Neuronal stem cell (in vitro differentiated cells): ENCODE results near the gene OR10A7.

Source experiments
- DNase-seq: peaks from one replicate; pipeline ENCODE4 v3.0.0-alpha.2; 2013; ENCODE audit warnings: low spot score
- H2AFZ ChIP-seq: one replicate; pipeline ENCODE4 v1.6.1; 2013; ENCODE audit warnings: mild to moderate bottlenecking, low read length, inconsistent platforms
- H2AK5ac ChIP-seq: 2 replicates; pipeline ENCODE4 v1.6.1; 2013; ENCODE audit warnings: low read depth, mild to moderate bottlenecking, inconsistent platforms, low read length, moderate library complexity, mixed read lengths
- H2BK120ac ChIP-seq: 2 replicates; pipeline ENCODE4 v1.6.1; 2013; ENCODE audit warnings: low read depth, mild to moderate bottlenecking, inconsistent platforms, low read length, moderate library complexity, mixed read lengths
- H2BK12ac ChIP-seq: one replicate; pipeline ENCODE4 v1.6.1; 2013; ENCODE audit warnings: low read length, inconsistent platforms
- H2BK15ac ChIP-seq: 2 replicates; pipeline ENCODE4 v1.6.1; 2013; ENCODE audit warnings: mild to moderate bottlenecking, low read length, inconsistent platforms, mixed read lengths
- H2BK5ac ChIP-seq: one replicate; pipeline ENCODE4 v1.6.1; 2013; ENCODE audit warnings: inconsistent platforms, mild to moderate bottlenecking, low read length, moderate library complexity
- H3K14ac ChIP-seq: one replicate; pipeline ENCODE4 v1.6.1; 2013; ENCODE audit warnings: low read length, inconsistent platforms
- H3K18ac ChIP-seq: 2 replicates; pipeline ENCODE4 v1.6.1; 2013; ENCODE audit warnings: low read length, inconsistent platforms
- H3K23ac ChIP-seq: 2 replicates; pipeline ENCODE4 v1.6.1; 2013; ENCODE audit warnings: low read depth, mild to moderate bottlenecking, mixed read lengths, low read length, inconsistent platforms; ENCODE audit not compliant: poor library complexity
- H3K27ac ChIP-seq: replicated peaks from 3 replicates; pipeline ENCODE4 v1.5.1; 2013; ENCODE audit warnings: low read length, inconsistent platforms
- H3K27me3 ChIP-seq, 3 experiments: 2 replicates each; pipeline ENCODE4 v1.6.1; 2013; ENCODE audit warnings: low read length in 3 of 3, mild to moderate bottlenecking in 2 of 3, inconsistent platforms in 1 of 3, low read depth in 1 of 3, mixed read lengths in 1 of 3, moderate library complexity in 1 of 3; ENCODE audit not compliant: control insufficient read depth in 3 of 3, insufficient read depth in 3 of 3
- H3K36me3 ChIP-seq, 2 donors: replicated peaks in 1 of 2; 2 replicates each; pipeline ENCODE4 v1.6.1; 2013; ENCODE audit warnings: low read length in 2 of 2; ENCODE audit not compliant: control insufficient read depth in 2 of 2, insufficient read depth in 2 of 2
- H3K4ac ChIP-seq: 2 replicates; pipeline ENCODE4 v1.6.1; 2013; ENCODE audit warnings: inconsistent platforms, mild to moderate bottlenecking, low read length, moderate library complexity
- H3K4me1 ChIP-seq, 2 donors: 1 replicate in 1 of 2; 2 replicates in 1 of 2; pipeline ENCODE4 v1.6.1; 2013; ENCODE audit warnings: low read length in 2 of 2, low read depth in 1 of 2; ENCODE audit not compliant: control insufficient read depth in 2 of 2, insufficient read depth in 1 of 2
- H3K4me2 ChIP-seq: one replicate; pipeline ENCODE4 v1.6.1; 2013; ENCODE audit warnings: mild to moderate bottlenecking, low read length, inconsistent platforms; ENCODE audit not compliant: insufficient read depth, poor library complexity, severe bottlenecking
- H3K4me3 ChIP-seq, 2 donors: 2 replicates each; pipeline ENCODE4 v1.5.1; 2013; ENCODE audit warnings: low read length in 2 of 2, mild to moderate bottlenecking in 2 of 2, inconsistent platforms in 1 of 2, moderate library complexity in 1 of 2
- H3K79me1 ChIP-seq: one replicate; pipeline ENCODE4 v1.6.1; 2013; ENCODE audit warnings: low read depth, mild to moderate bottlenecking, inconsistent platforms, low read length, moderate library complexity
- H3K9ac ChIP-seq: one replicate; pipeline ENCODE4 v1.6.1; 2013; ENCODE audit warnings: mild to moderate bottlenecking, low read depth, low read length, inconsistent platforms; ENCODE audit not compliant: poor library complexity
- H3K9me3 ChIP-seq, 2 donors: replicated peaks in 1 of 2; 2 replicates each; pipeline versions ENCODE3 to v1.6.1; 2013; ENCODE audit warnings: low read length in 2 of 2, mild to moderate bottlenecking in 2 of 2, inconsistent platforms in 1 of 2, low read depth in 1 of 2, mixed read lengths in 1 of 2, moderate library complexity in 1 of 2; ENCODE audit not compliant: control insufficient read depth in 2 of 2, insufficient read depth in 1 of 2
- H4K8ac ChIP-seq: one replicate; pipeline ENCODE4 v1.6.1; 2013; ENCODE audit warnings: low read depth, mild to moderate bottlenecking, inconsistent platforms, low read length, moderate library complexity
- H4K91ac ChIP-seq: one replicate; pipeline ENCODE4 v1.6.1; 2013; ENCODE audit warnings: low read length, low read depth, mild to moderate bottlenecking, inconsistent platforms; ENCODE audit not compliant: poor library complexity
- WGBS, 2 donors: extraction: QIAGEN DNeasy Blood & Tissue Kit; methylation state at CpG; one replicate each; pipeline ENCODE4 v1.1.7; 2013; ENCODE audit warnings: missing lambda C conversion rate in 2 of 2, mixed read lengths in 1 of 2; ENCODE audit not compliant: insufficient read length in 2 of 2, insufficient replicate concordance in 1 of 2; ENCODE audit errors: extremely low coverage in 2 of 2; 5-methylcytosine and 5-hydroxymethylcytosine counted together

Gene OR10A7

GRCh38 chr12:55250944-55251343 is 30.1 kb downstream of the OR10A7 start:
- H2BK5ac ChIP-seq = no peak overlapping the region
- no peak overlapping the region for H4K91ac ChIP-seq
- H3K27ac ChIP-seq = no peak overlapping the region
- no peak overlapping the region for H3K4me2 ChIP-seq
- H3K23ac ChIP-seq = no peak overlapping the region
- H3K9me3 ChIP-seq = no peaks in the 10 kb centered on the region
- no peaks in the 10 kb centered on the region for H3K79me1 ChIP-seq
- H3K4ac ChIP-seq = no peak overlapping the region
- WGBS, 2 donors = no CpG with 5 or more reads among the region's 3 CpGs
- no peak overlapping the region for H4K8ac ChIP-seq
- H2BK15ac ChIP-seq = no peak overlapping the region
- no peak overlapping the region for H2BK12ac ChIP-seq
- no peak overlapping the region for H2AK5ac ChIP-seq
- H3K14ac ChIP-seq = no peak overlapping the region
- no peaks in the 10 kb centered on the region for H3K36me3 ChIP-seq
- no peak overlapping the region for H2BK120ac ChIP-seq
- H3K4me3 ChIP-seq = no peak overlapping the region
- H3K18ac ChIP-seq = no peak overlapping the region
- DNase-seq = no peak
- H3K4me1 ChIP-seq = no peaks in the 10 kb centered on the region
- H2AFZ ChIP-seq = no peak overlapping the region
- H3K27me3 ChIP-seq = no peaks in the 10 kb centered on the region
- H3K9ac ChIP-seq = no peak overlapping the region

GRCh38 chr12:55253281-55253680 is 32.5 kb downstream of the OR10A7 start:
- no peaks in the 10 kb centered on the region for H3K4me1 ChIP-seq
- no peak overlapping the region for H2AK5ac ChIP-seq
- H2BK5ac ChIP-seq = no peak overlapping the region
- H3K23ac ChIP-seq = no peak overlapping the region
- no peak overlapping the region for H2BK15ac ChIP-seq
- no peak overlapping the region for H3K4ac ChIP-seq
- no peak overlapping the region for H4K91ac ChIP-seq
- peaks cover 0 to 3% of the 10 kb centered on the region in 2 donors for H3K9me3 ChIP-seq
- no peak overlapping the region for H4K8ac ChIP-seq
- H3K4me2 ChIP-seq = no peak overlapping the region
- H2BK12ac ChIP-seq = no peak overlapping the region
- H3K4me3 ChIP-seq = no peak overlapping the region
- H2AFZ ChIP-seq = no peak overlapping the region
- no peak overlapping the region for H3K27ac ChIP-seq
- H3K79me1 ChIP-seq = no peaks in the 10 kb centered on the region
- no peak overlapping the region for H3K18ac ChIP-seq
- no peak overlapping the region for H2BK120ac ChIP-seq
- no peaks in the 10 kb centered on the region for H3K27me3 ChIP-seq
- DNase-seq = no peak
- H3K36me3 ChIP-seq = no peaks in the 10 kb centered on the region
- H3K14ac ChIP-seq = no peak overlapping the region
- H3K9ac ChIP-seq = no peak overlapping the region

GRCh38 chr12:55256831-55257230 is 36.0 kb downstream of the OR10A7 start:
- H3K4me2 ChIP-seq = no peak overlapping the region
- H3K14ac ChIP-seq = no peak overlapping the region
- no peak overlapping the region for H3K9ac ChIP-seq
- no peak overlapping the region for H3K27ac ChIP-seq
- WGBS, 2 donors = no CpG with 5 or more reads among the region's 4 CpGs
- H2AK5ac ChIP-seq = no peak overlapping the region
- no peak overlapping the region for H4K8ac ChIP-seq
- H2BK15ac ChIP-seq = no peak overlapping the region
- H3K4me3 ChIP-seq = no peak overlapping the region
- no peak overlapping the region for H4K91ac ChIP-seq
- H2AFZ ChIP-seq = no peak overlapping the region
- no peak overlapping the region for H3K23ac ChIP-seq
- no peaks in the 10 kb centered on the region for H3K27me3 ChIP-seq
- H2BK12ac ChIP-seq = no peak overlapping the region
- no peak overlapping the region for H2BK5ac ChIP-seq
- no peak overlapping the region for H3K18ac ChIP-seq
- no peaks in the 10 kb centered on the region for H3K36me3 ChIP-seq
- H3K9me3 ChIP-seq = peaks cover 0 to 4% of the 10 kb centered on the region in 2 donors
- H2BK120ac ChIP-seq = no peak overlapping the region
- DNase-seq = no peak
- no peaks in the 10 kb centered on the region for H3K4me1 ChIP-seq
- H3K4ac ChIP-seq = no peak overlapping the region
- no peaks in the 10 kb centered on the region for H3K79me1 ChIP-seq

GRCh38 chr12:55258303-55258702 is 37.5 kb downstream of the OR10A7 start:
- no peak overlapping the region for H4K8ac ChIP-seq
- no peaks in the 10 kb centered on the region for H3K79me1 ChIP-seq
- H2BK120ac ChIP-seq = no peak overlapping the region
- no peaks in the 10 kb centered on the region for H3K4me1 ChIP-seq
- H2BK15ac ChIP-seq = no peak overlapping the region
- H3K18ac ChIP-seq = no peak overlapping the region
- no peak overlapping the region for H3K4me3 ChIP-seq
- H3K4me2 ChIP-seq = no peak overlapping the region
- H2BK12ac ChIP-seq = no peak overlapping the region
- no peak overlapping the region for H2AFZ ChIP-seq
- H3K27ac ChIP-seq = no peak overlapping the region
- H3K14ac ChIP-seq = no peak overlapping the region
- H4K91ac ChIP-seq = no peak overlapping the region
- no peak overlapping the region for H2BK5ac ChIP-seq
- no CpG with 5 or more reads among the region's 2 CpGs for WGBS, 2 donors
- DNase-seq = no peak
- H3K27me3 ChIP-seq = no peaks in the 10 kb centered on the region
- no peak overlapping the region for H2AK5ac ChIP-seq
- H3K9me3 ChIP-seq = peaks cover 0 to 4% of the 10 kb centered on the region in 2 donors
- H3K4ac ChIP-seq = no peak overlapping the region
- no peak overlapping the region for H3K23ac ChIP-seq
- H3K9ac ChIP-seq = no peak overlapping the region
- H3K36me3 ChIP-seq = no peaks in the 10 kb centered on the region
